ENCODE measurements around the gene MYADML2.

MYADML2 gene

DNA sequence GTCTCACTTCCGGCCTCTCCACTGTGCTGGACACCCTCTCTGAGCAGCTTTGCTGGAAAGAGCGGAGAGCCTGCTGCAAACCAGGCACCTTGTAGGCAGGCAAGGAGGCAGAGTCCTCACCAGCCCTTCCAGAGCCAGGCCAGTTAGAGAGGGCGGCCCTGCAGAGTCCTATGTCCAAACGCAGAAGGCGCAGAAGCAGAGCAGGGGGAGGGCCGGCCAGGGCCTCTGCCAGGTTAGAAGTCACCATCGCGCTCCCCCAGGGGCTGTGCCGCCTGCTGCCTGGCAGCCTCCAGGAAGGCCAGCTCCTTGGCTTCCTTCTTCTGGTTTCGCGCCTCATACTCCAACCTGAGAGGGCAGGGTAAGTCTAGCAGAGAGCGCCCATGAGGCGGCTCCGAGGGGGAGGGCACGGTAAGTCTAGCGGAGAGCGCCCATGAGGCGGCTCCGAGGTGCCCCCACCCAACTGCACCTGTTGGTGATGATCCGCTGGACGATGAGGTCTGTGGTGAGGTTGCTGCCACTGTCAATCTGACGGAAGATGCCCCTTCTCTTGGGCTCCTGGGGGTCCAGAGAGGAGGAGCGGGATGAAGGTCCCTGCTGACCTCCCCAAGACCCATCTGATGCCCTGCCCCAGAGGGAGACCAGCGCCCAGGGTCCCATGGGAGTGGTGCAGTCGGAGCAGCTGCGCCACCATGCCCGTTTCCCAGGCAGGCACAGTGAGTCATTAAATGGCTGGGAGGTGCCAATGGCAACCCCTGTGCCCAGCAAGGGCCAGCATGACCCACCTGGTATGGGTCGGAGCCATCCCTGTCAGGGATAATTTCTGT is 42.2 kb downstream of the MYADML2 start:
- Histone ChIP-seq H3K27ac (no peak overlapping the region), H3K4me3 (no peak overlapping the region)

DNA sequence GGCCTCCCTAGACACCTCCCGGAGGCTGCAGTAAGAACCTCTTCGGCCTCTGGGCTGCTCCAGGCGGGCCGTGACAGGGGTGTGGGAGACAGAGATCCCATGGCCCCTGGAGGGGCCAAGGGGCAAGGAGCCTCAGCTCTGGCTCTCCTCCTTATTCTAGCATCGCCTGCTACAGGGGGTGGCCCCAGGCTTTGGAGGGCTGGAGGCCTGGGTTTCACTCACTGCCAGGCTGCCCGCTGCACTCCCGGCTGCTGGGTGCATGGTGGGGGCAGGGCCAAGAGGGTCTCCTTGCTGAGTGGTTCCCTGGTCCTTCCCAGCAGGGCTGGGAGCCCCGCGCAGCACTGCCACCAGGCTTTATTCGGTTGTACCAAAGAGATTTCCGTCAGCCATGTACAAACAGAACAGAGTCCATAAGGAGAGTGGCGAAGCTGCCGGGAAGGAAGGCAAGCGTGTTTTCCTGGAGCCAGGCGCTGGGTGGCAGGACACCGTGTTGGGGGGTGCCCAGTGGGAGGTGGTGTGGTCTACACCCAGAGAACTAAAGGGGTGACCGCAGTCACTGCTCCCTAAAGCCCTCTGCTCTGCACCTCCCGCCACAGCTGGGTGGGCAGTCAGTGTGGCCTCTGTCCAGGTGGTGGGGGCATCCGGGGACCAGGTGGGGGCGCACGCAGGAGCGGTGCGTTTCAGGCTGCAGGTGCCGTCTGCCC is 43.0 kb downstream of the MYADML2 start:
- Histone ChIP-seq H3K4me3 (no peak overlapping the region), H3K27ac (no peak overlapping the region)

DNA sequence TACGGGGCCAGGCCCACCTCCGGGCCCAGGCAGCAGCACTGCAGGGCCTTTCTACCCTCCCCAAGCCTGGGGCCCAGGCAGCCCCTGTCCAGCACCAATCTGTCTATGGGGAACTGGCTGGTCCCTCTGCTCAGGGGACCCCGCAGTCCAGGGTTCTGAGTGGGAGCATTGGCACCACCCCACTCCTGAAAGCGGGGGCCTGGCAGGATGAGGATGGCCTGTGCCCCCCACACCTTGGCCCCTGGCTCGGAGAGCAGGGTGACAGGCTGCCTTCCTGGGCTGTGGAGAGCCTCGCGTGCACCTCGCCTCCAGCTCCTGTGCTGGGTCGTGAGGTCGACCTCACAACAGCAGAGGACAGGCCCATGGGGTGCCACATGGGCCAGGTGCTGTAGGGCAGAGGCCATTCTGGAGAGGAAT is 43.6 kb downstream of the MYADML2 start:
- Histone ChIP-seq H3K4me3 (no peak overlapping the region), H3K27ac (no peak overlapping the region)

DNA sequence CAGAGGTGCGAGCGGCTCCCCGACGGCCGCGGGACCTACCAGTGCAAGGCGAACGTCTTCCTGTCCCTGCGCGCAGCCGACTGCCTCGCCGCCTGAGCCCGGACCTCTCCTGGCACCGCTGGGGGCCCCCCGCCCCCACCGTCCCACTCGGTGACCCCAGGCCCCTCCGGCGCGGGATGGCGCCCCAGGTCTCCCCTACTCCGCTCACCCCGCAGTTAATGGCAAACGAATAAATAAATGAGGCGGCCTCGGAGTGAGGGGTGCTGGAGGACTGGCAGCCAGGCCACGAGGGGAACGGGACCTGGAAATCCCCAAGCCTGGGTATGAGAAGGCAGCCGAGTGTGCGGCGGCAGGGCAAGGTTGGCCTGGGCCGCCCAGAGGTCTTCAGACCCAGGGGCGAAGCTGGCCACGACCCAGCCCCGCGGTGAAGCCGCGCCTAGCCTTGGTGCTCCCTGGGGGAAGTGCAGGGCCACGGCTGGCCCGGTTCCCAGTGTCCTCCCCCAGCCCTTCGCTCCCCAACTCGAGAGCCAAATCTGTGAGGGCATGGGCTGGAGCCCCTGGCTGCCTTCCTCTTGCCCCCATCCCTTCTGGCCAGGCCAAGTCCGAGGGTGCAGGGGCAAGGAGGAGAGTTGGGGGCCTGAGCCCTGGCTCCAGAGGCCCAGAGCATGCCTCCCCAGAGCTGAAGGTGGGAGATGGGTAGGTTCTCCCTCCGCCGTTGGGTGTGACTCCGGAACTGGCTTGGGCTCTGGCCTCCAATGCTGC is 44.2 kb downstream of the MYADML2 start:
- peak overlapping the region in 5 of 7 experiments; percentile 11 to 44 (median 30) for H3K4me3 ChIP-seq
- H3K27ac ChIP-seq, result peak overlapping the region in 3 of 21 experiments; percentile 14 to 21 (median 17)

- peak within 1 kb of the TSS in 6 of 7 experiments; percentile 11 to 44 (median 26) for H3K4me3 ChIP-seq
- H3K27ac ChIP-seq, result peak within 1 kb of the TSS in 3 of 21 experiments; percentile 14 to 21 (median 17)
Measured at GRCh38 chr17:81902023-81902652, 44.9 kb downstream of the MYADML2 start, which contains the start of gene NPB. Gene NPB (plus strand): TSS chr17:81902238. CDS start chr17:81902278, 40 bp downstream.

GRCh38 chr17:81901167-81902022 is 45.6 kb downstream of the MYADML2 start:
- peak overlapping the region in 5 of 7 experiments; percentile 11 to 44 (median 21) for H3K4me3 ChIP-seq
- H3K27ac ChIP-seq, result no peak overlapping the region

DNA sequence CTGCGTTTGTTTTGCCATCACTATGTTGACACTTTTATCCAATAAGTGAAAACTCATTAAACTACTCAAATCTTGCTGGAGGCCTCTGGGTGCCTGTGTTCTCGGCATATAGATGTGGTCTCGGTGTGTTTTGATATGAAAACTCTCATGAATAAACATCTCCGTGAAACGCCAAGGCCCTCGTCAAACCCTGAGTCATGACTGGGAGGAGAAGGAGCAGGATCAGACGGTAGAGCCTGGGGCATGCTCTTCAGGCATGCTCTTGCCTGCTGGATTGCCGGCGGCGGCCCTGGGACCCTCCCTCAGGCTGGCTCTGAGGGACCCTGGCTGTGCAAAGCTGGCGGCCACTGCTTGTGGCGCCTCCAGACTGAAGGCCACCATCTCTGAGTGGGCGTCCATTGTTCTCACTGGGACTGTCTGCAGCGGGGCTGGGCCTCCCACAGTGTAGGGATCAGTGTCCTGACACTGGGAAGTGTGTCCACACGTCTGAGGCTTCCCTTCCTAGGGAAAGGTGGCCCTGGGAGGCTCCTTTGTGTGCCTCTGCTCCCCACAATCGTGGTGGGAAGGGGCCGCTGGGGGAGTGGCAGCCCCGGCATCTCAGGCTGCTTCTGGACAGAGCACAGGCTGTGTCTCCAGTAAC is 46.7 kb downstream of the MYADML2 start:
- Histone ChIP-seq H3K4me3 (no peak overlapping the region), H3K27ac (no peak overlapping the region)

DNA sequence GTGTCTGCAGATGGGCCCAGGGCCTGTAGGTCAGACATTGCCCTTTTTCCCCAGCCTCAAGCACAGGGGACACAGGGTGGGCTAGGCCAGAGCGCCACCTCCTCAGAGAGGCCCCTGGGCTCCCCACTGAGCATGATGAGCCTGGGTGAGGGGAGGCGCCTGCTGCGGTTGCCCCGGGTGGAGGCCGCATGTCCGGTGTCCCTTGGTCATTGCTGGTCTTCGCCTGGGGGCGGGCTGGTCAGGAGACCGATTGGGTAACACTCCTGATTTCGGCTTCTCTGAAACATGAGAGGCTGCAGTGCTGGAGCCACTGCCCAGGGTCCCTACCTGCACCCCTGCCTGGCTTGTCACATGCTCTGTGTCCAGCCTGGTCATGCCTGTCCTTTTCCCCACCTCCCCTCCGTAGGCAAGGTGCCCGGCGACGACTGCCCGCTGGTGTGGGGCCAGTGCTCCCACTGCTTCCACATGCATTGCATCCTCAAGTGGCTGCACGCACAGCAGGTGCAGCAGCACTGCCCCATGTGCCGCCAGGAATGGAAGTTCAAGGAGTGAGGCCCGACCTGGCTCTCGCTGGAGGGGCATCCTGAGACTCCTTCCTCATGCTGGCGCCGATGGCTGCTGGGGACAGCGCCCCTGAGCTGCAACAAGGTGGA is 47.4 kb downstream of the MYADML2 start:
- Histone ChIP-seq H3K27ac (no peak overlapping the region), H3K4me3 (no peak overlapping the region)

DNA sequence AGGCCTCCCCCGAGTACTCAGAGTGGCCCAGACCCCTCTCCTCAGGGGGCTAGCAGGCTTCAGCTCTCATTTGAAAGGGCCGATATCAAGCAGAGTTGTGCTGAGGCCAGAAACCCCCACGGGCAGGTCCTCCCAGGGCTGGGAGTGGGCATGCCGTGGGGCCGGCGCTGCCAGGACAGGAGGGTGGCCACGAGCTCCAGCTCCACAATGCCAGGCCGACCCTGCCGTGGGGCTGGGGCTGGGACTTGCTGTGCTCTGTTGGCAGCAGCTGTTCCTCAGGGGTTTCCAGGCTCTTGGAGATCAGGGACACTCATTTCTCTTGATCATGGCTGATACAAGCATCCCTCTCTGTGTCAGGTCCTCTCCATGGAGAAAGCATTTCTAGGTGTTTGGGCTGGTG is 48.1 kb downstream of the MYADML2 start:
- Histone ChIP-seq H3K4me3 (no peak overlapping the region), H3K27ac (peak overlapping the region in 2 of 21 experiments; percentile 21 to 46)

DNA sequence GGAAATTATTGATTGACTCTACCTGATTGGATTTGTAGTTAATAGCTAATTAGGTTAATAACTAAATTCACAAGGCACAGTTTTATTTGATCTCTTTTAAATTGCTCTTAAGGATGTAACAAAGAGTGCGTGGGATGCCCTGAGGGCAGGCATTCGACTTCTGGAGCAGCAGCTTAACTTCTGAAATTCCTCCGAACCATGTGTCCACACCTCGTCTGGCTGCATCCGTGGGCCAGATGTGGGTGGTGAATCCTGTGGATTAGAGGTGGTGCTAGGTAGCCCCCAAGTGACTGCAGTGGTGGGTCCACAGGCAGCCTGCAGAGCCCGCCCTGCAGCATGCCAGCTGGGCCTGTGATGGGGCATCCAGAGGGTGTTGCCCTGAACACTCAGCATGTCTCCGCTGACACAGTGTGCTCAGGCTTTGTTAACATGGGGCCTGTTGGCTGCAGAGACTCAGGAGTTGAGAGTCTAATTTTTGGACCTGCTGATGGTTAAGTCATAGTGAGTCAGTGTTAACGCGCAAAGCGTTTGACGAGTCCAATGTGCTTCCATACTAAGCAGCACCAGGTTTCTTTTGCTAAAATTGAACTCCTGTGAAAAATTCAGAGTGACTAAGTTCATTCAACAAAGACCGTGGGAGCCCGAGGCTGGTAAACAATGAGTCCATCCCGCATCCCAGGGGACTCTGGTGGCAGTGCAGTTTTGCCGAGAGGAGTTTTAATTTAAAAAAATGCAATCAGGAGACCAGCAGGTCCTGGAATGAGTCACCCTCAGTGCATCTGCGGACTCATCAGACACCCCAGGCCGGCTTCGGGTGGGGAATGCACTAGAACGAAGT is 48.8 kb downstream of the MYADML2 start:
- H3K4me3 ChIP-seq, result no peak overlapping the region

DNA sequence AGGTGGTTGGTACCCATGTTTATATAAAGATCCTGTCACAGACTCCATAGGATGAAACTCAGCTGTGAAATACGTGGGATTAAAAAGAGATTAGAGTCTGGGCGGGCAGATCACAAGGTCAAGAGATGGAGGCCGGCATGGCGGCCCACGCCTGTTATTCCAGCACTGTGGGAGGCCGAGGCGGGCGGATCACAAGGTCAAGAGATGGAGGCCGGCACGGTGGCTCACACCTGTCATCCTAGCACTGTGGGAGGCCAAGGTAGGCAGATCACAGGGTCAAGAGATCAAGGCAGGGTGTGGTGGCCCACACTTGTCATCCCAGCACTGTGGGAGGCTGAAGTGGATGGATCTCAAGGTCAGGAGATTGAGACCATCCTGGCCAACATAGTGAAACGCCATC is 51.6 kb downstream of the MYADML2 start:
- H3K27ac ChIP-seq, result no peak overlapping the region
- H3K4me3 ChIP-seq, result no peak overlapping the region

More for the DNA sequence above, 48.8 kb downstream of the MYADML2 start:
- H3K27ac ChIP-seq, result peak overlapping the region in 2 of 21 experiments; percentile 21 to 46

DNA sequence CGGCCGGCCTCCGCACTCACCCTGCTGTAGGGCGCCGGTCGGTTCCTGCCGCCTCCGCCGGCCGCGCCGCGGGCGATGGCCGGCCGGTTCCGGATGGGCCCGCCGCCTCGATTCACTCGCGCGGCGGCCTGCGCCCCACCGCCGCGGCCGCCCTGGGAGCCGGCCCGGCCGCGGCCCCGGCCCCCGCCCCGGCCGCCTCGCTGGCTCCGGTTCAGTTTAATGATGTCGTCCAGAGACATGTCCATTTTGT is 55.8 kb downstream of the MYADML2 start:
- Histone ChIP-seq H3K27ac (peak overlapping the region; percentile 81 to 99 (median 93)), H3K4me3 (peak overlapping the region; percentile 69 to 96 (median 83))

GRCh38 chr17:81890447-81891302 is 56.4 kb downstream of the MYADML2 start:
- Histone ChIP-seq H3K27ac (peak overlapping the region; percentile 81 to 99 (median 92)), H3K4me3 (peak overlapping the region; percentile 69 to 96 (median 83))

All from skin epidermis (tissue), 12 donors.